NB4 (cell line): ENCODE measurements around the gene PCDHGA12.
A peak's percentile ranks its signal among the peaks of the same experiment; 100 is the strongest.

ENCODE experiments used
- DNase-seq: peaks from one replicate; pipeline ENCODE4 v3.0.0; 2010; ENCODE audit warnings: low read depth
- H3K4me3 ChIP-seq: one replicate; pipeline ENCODE4 v1.5.1; 2011; ENCODE audit warnings: mild to moderate bottlenecking, low read depth, low read length, moderate library complexity
- MYC ChIP-seq: IDR thresholded peaks from 2 replicates; pipeline ENCODE4 v1.6.1; 2011; ENCODE audit warnings: low read depth, low read length
- POLR2A ChIP-seq: IDR thresholded peaks from 2 replicates; pipeline ENCODE4 v1.6.1; 2011; ENCODE audit warnings: mild to moderate bottlenecking; ENCODE audit not compliant: insufficient read length; ENCODE audit errors: extremely low read depth
- TF ChIP-seq, protein P1 (sequence below): IDR thresholded peaks from one replicate; pipeline ENCODE4 v1.5.1; 2012; ENCODE audit warnings: low read depth, low read length
- TF ChIP-seq, protein P2 (sequence below): IDR thresholded peaks from 2 replicates; pipeline ENCODE4 v1.6.1; 2011; ENCODE audit warnings: low read depth, low read length

Gene PCDHGA12

DNA sequence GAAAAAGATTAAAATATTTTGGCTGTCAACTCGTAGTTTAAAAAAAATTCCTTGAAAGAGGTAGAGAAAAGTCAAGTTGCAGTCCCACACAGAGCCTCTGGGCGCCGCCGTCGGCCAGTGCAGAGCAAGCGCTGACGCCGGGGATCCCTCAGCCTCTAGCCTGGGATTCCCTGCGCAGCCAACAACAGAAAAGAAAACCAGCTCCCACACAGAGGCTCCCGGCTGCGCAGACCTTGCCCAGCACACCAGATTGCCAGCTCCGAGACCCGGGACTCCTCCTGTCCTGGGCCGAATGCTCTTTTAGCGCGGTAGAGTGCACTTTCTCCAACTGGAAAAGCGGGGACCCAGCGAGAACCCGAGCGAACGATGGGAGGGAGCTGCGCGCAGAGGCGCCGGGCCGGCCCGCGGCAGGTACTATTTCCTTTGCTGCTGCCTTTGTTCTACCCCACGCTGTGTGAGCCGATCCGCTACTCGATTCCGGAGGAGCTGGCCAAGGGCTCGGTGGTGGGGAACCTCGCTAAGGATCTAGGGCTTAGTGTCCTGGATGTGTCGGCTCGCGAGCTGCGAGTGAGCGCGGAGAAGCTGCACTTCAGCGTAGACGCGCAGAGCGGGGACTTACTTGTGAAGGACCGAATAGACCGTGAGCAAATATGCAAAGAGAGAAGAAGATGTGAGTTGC lies 12.7 kb upstream of the PCDHGA12 start, which contains the start of gene PCDHGB7:
PCDHGB7 (plus strand) TSS at position 184 of the 679 bp plus-strand sequence; CDS start at position 367, 183 bp downstream.
- peak; percentile 81 for DNase-seq
- TF ChIP-seq, protein P1, sequence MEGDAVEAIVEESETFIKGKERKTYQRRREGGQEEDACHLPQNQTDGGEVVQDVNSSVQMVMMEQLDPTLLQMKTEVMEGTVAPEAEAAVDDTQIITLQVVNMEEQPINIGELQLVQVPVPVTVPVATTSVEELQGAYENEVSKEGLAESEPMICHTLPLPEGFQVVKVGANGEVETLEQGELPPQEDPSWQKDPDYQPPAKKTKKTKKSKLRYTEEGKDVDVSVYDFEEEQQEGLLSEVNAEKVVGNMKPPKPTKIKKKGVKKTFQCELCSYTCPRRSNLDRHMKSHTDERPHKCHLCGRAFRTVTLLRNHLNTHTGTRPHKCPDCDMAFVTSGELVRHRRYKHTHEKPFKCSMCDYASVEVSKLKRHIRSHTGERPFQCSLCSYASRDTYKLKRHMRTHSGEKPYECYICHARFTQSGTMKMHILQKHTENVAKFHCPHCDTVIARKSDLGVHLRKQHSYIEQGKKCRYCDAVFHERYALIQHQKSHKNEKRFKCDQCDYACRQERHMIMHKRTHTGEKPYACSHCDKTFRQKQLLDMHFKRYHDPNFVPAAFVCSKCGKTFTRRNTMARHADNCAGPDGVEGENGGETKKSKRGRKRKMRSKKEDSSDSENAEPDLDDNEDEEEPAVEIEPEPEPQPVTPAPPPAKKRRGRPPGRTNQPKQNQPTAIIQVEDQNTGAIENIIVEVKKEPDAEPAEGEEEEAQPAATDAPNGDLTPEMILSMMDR = peak; percentile 82
- peak within 1 kb of the TSS; percentile 11 for H3K4me3 ChIP-seq

- TF ChIP-seq, protein P1 = no peak
- TF ChIP-seq, protein P2, sequence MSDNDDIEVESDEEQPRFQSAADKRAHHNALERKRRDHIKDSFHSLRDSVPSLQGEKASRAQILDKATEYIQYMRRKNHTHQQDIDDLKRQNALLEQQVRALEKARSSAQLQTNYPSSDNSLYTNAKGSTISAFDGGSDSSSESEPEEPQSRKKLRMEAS = no peak
- TF ChIP-seq MYC (no peak), POLR2A (no peak)
- no peak for DNase-seq
- no peak overlapping the region for H3K4me3 ChIP-seq
These were observed 11.0 kb upstream of the PCDHGA12 start for GRCh38 chr5:141419074-141419880.

DNA sequence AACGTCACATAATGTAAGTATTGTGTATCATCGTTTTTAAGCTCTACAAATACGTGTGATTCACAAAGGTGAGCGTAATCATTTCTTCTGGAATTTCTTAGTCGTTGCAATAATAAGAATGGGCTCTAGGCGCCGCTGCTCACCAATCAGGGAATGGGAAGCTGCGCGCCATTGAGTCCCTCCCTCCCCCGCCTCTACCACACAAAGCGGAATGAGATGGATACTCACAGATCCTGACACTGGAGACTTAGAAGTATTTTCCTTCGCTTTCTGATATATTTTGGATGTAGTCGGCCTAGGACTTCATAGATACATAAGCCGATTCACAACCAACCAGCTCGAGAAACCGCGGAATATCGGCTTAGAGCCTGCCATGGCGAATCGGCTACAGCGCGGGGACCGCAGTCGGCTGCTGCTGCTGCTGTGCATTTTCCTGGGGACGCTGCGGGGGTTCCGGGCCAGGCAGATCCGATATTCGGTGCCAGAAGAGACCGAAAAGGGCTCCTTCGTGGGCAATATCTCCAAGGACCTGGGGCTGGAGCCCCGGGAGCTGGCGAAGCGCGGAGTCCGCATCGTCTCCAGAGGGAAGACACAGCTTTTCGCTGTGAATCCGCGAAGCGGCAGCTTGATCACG lies 9.3 kb upstream of the PCDHGA12 start, which contains the start of gene PCDHGA11:
PCDHGA11 (plus strand) TSS at position 197 of the 634 bp plus-strand sequence; CDS start at position 374, 177 bp downstream.
- DNase-seq = peak; percentile 72
- H3K4me3 ChIP-seq = peak within 1 kb of the TSS; percentile 61
- TF ChIP-seq, protein P1 = peak; percentile 56
- TF ChIP-seq, protein P2 = no peak
- TF ChIP-seq MYC (no peak), POLR2A (no peak)

GRCh38 chr5:141421489-141421855 lies 8.8 kb upstream of the PCDHGA12 start:
- TF ChIP-seq POLR2A (no peak), MYC (no peak)
- TF ChIP-seq, protein P1 = no peak
- TF ChIP-seq, protein P2 = no peak
- H3K4me3 ChIP-seq = peak overlapping the region; percentile 61
- no peak for DNase-seq

DNA sequence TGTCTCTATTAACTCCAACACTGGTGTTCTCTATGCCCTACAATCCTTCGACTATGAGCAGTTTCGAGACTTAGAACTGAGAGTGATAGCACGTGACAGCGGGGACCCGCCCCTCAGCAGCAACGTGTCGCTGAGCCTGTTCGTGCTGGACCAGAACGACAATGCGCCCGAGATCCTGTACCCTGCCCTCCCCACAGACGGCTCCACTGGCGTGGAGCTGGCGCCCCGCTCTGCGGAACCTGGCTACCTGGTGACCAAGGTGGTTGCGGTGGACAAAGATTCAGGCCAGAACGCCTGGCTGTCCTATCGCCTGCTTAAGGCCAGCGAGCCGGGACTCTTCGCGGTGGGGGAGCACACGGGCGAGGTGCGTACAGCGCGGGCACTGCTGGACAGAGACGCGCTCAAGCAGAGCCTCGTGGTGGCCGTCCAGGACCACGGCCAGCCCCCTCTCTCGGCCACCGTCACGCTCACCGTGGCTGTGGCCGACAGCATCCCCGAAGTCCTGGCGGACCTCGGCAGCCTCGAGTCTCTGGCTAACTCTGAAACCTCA lies 7.5 kb upstream of the PCDHGA12 start:
- H3K4me3 ChIP-seq = no peak overlapping the region
- no peak for TF ChIP-seq POLR2A
- no peak for DNase-seq

- no peak for DNase-seq
- TF ChIP-seq, protein P1 = no peak
- TF ChIP-seq MYC (no peak), POLR2A (no peak)
- TF ChIP-seq, protein P2 = no peak
- H3K4me3 ChIP-seq = no peak overlapping the region
These were observed 2.4 kb upstream of the PCDHGA12 start for GRCh38 chr5:141427783-141428426.
